Measurements from ENCODE around the gene RAB25.

DNA sequence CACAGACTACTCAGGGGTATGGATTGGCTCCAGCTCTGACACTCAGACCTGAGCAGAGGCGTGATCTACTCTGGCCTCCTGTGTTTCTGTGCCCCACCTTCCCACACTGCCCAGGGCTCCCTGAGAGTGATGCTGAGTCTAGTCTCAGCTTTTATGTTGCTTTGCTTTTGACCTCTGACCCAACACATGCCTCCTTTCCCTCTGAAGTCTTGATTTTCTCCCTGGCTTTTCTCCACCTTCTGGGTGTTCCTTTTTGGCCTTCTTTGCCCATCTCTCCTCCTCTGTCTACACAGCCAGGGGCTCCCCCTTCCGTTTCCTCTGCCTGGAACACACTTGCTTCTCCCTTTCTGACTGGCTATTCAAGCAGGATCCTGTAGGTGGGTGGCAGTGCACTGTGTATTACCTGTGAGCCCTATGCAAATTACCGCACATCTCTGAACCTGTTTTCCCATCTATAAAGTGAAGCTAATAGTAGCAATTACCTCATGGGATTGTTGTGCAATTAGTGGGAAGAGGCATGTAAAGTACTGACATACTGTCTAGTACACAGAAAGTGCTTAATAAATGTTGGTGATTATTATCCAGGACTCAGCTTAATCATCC is 35.0 kb downstream of the RAB25 start:
- TF ChIP-seq, protein P1, sequence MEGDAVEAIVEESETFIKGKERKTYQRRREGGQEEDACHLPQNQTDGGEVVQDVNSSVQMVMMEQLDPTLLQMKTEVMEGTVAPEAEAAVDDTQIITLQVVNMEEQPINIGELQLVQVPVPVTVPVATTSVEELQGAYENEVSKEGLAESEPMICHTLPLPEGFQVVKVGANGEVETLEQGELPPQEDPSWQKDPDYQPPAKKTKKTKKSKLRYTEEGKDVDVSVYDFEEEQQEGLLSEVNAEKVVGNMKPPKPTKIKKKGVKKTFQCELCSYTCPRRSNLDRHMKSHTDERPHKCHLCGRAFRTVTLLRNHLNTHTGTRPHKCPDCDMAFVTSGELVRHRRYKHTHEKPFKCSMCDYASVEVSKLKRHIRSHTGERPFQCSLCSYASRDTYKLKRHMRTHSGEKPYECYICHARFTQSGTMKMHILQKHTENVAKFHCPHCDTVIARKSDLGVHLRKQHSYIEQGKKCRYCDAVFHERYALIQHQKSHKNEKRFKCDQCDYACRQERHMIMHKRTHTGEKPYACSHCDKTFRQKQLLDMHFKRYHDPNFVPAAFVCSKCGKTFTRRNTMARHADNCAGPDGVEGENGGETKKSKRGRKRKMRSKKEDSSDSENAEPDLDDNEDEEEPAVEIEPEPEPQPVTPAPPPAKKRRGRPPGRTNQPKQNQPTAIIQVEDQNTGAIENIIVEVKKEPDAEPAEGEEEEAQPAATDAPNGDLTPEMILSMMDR (IDR thresholded peaks at IDR 0.05), result no peak
- TF ChIP-seq POLR2AphosphoS5 (IDR thresholded peaks at IDR 0.05; ENCODE audit: insufficient read depth in 1 of 2, low read depth in 1 of 2) (no peak), POLR2A (IDR thresholded peaks at IDR 0.05) (no peak)
